ENCODE results near the gene TNFAIP8L1. TPM values are rescaled to one million over a fixed set of nuclear protein-coding genes. Genes with fewer than 3 reads are reported as not detected.

The TNFAIP8L1 gene
- polyA plus RNA-seq, 3 donors = 2.0 to 9.2 (median 5.3) TPM

- H3K27ac ChIP-seq (ENCODE audit: low read depth, low read length) = no peak overlapping the region
- WGBS, 3 donors = 90 to 93% (median 92%) methylated on average over 27 of the region's 27 CpGs
These were observed 53.1 kb downstream of the TNFAIP8L1 start for GRCh38 chr19:4692251-4693077.

GRCh38 chr19:4693078-4693350, 53.7 kb downstream of the TNFAIP8L1 start:
- H3K27ac ChIP-seq (ENCODE audit: low read depth, low read length) = no peak overlapping the region
- 88 to 95% (median 92%) methylated on average over 7 of the region's 7 CpGs for WGBS, 3 donors

- WGBS, 3 donors = 90 to 92% (median 91%) methylated on average over 15 of the region's 15 CpGs
- H3K27ac ChIP-seq (ENCODE audit: low read depth, low read length) = no peak overlapping the region
These were observed 54.3 kb downstream of the TNFAIP8L1 start for GRCh38 chr19:4693471-4694121.

GRCh38 chr19:4694211-4694987, 55.1 kb downstream of the TNFAIP8L1 start:
- 78 to 85% (median 80%) methylated on average over 22 of the region's 22 CpGs for WGBS, 3 donors

GRCh38 chr19:4695224-4695731, 56.0 kb downstream of the TNFAIP8L1 start:
- WGBS, 3 donors = 64 to 87% (median 77%) methylated on average over 19 of the region's 19 CpGs
- H3K27ac ChIP-seq (ENCODE audit: low read depth, low read length) = no peak overlapping the region

More at GRCh38 chr19:4694211-4694987, 55.1 kb downstream of the TNFAIP8L1 start:
- H3K27ac ChIP-seq (ENCODE audit: low read depth, low read length) = no peak overlapping the region

- H3K27ac ChIP-seq (ENCODE audit: low read depth, low read length) = no peak overlapping the region
- WGBS, 3 donors = 93 to 94% (median 93%) methylated on average over 14 of the region's 14 CpGs
These were observed 58.0 kb downstream of the TNFAIP8L1 start for GRCh38 chr19:4697304-4697703.

GRCh38 chr19:4699826-4700692, 60.7 kb downstream of the TNFAIP8L1 start:
- 90 to 93% (median 92%) methylated on average over 29 to 33 of the region's 33 CpGs for WGBS, 3 donors
- H3K27ac ChIP-seq (ENCODE audit: low read depth, low read length) = no peak overlapping the region

- 89 to 93% (median 92%) methylated on average over 11 of the region's 11 CpGs for WGBS, 3 donors
These were observed 61.3 kb downstream of the TNFAIP8L1 start for GRCh38 chr19:4700693-4700970.

GRCh38 chr19:4701557-4701956, 62.2 kb downstream of the TNFAIP8L1 start:
- WGBS, 3 donors = 91 to 93% (median 92%) methylated on average over 8 of the region's 8 CpGs
- no peak overlapping the region for H3K27ac ChIP-seq (ENCODE audit: low read depth, low read length)

More at GRCh38 chr19:4700693-4700970, 61.3 kb downstream of the TNFAIP8L1 start:
- H3K27ac ChIP-seq (ENCODE audit: low read depth, low read length) = no peak overlapping the region

- WGBS, 3 donors = 88 to 94% (median 90%) methylated on average over 11 of the region's 11 CpGs
- no peak overlapping the region for H3K27ac ChIP-seq (ENCODE audit: low read depth, low read length)
These were observed 63.4 kb downstream of the TNFAIP8L1 start for GRCh38 chr19:4702764-4703163.

GRCh38 chr19:4703671-4704316, 64.5 kb downstream of the TNFAIP8L1 start:
- 93 to 95% (median 94%) methylated on average over 28 of the region's 28 CpGs for WGBS, 3 donors
- no peak overlapping the region for H3K27ac ChIP-seq (ENCODE audit: low read depth, low read length)

GRCh38 chr19:4704317-4704673, 65.0 kb downstream of the TNFAIP8L1 start:
- no peak overlapping the region for H3K27ac ChIP-seq (ENCODE audit: low read depth, low read length)
- 91 to 94% (median 91%) methylated on average over 9 of the region's 9 CpGs for WGBS, 3 donors

Other genes with a start within 250 kb of the TNFAIP8L1 start
- 10 to 100 TPM; 33.2 to 87.8 (median 74.0) TPM for gene SH3GL1, start 239.0 kb upstream of the TNFAIP8L1 start, polyA plus RNA-seq
- gene CHAF1A, start 236.9 kb upstream of the TNFAIP8L1 start, polyA plus RNA-seq = 1 to 10 TPM; 3.0 to 7.9 (median 7.4) TPM
- gene UBXN6, start 181.7 kb upstream of the TNFAIP8L1 start, polyA plus RNA-seq = 100 to 1,000 TPM in 2 of 3 donors, 10 to 100 TPM in 1; 81.6 to 161 (median 146) TPM
- gene HDGFL2, start 167.2 kb upstream of the TNFAIP8L1 start, polyA plus RNA-seq = 10 to 100 TPM; 20.5 to 60.3 (median 24.6) TPM
- gene PLIN4, start 121.0 kb upstream of the TNFAIP8L1 start, polyA plus RNA-seq = 100 to 1,000 TPM in 2 of 3 donors, 10 to 100 TPM in 1; 73.6 to 954 (median 135) TPM
- 100 to 1,000 TPM in 1 of 3 donors, 10 to 100 TPM in 2; 38.2 to 205 (median 66.1) TPM for gene PLIN5, start 104.3 kb upstream of the TNFAIP8L1 start, polyA plus RNA-seq
- gene LRG1, start 99.5 kb upstream of the TNFAIP8L1 start, polyA plus RNA-seq = 10 to 100 TPM in 2 of 3 donors, 1 to 10 TPM in 1; 7.1 to 18.6 (median 13.4) TPM
- 10 to 100 TPM in 2 of 3 donors, 1 to 10 TPM in 1; 3.3 to 34.5 (median 18.6) TPM for gene SEMA6B, start 79.8 kb upstream of the TNFAIP8L1 start, polyA plus RNA-seq
- 100 to 1,000 TPM in 2 of 3 donors, 10 to 100 TPM in 1; 53.1 to 168 (median 129) TPM for gene MYDGF, start 30.8 kb downstream of the TNFAIP8L1 start, polyA plus RNA-seq
- 10 to 100 TPM; 18.6 to 36.4 (median 23.4) TPM for gene DPP9, start 84.3 kb downstream of the TNFAIP8L1 start, polyA plus RNA-seq
- 1 to 10 TPM; 3.3 to 6.1 (median 5.5) TPM for gene FEM1A, start 152.2 kb downstream of the TNFAIP8L1 start, polyA plus RNA-seq
- gene TICAM1, start 192.2 kb downstream of the TNFAIP8L1 start, polyA plus RNA-seq = 10 to 100 TPM in 1 of 3 donors, 1 to 10 TPM in 2; 5.9 to 16.3 (median 9.6) TPM
- 10 to 100 TPM; 22.0 to 55.5 (median 46.2) TPM for gene PLIN3, start 228.2 kb downstream of the TNFAIP8L1 start, polyA plus RNA-seq